SK-N-SH (cell line): ENCODE measurements around the gene MOBP. TPM values are rescaled to one million over a fixed set of nuclear protein-coding genes. Genes with fewer than 3 reads are reported as not detected.

ENCODE experiments used
- CTCF ChIA-PET: fragments of 300-600, 350-600 bp; formaldehyde crosslinking; extraction: SDS; loops from one replicate; lab custom pipeline; 2021; lab: Yijun Ruan, JAX
- POLR2A ChIA-PET: fragments of 350-600 bp; sonication (Branson Sonifier 250); formaldehyde crosslinking; extraction: SDS; loops from one replicate; lab custom pipeline; 2020; ENCODE audit warnings: antibody characterized with exemption, inconsistent platforms; lab: Yijun Ruan, JAX
- DNase-seq: peaks from one replicate; pipeline ENCODE4 v3.0.0; 2012
- H2AFZ ChIP-seq: fragments of 200-600 bp; sonication (generic); 2 replicates; pipeline ENCODE4 v1.8.1; 2016; ENCODE audit warnings: antibody characterized with exemption, mild to moderate bottlenecking, low read depth
- H3F3A ChIP-seq: fragments of 200-600 bp; sonication (generic); replicated peaks from 2 replicates; pipeline ENCODE3; 2016; ENCODE audit warnings: antibody characterized with exemption, mild to moderate bottlenecking; ENCODE audit not compliant: insufficient read depth
- H3K27ac ChIP-seq, 2 experiments: fragments of 200-500 bp in 1 of 2; fragments of 200-600 bp in 1 of 2; sonication (Bioruptor generic) in 1 of 2; sonication (generic), shearing (Covaris generic) in 1 of 2; 2 replicates each; pipeline versions ENCODE4 v1.5.1 to v1.6.1; 2014 to 2016; ENCODE audit warnings: low read depth in 2 of 2, inconsistent platforms in 1 of 2, low read length in 1 of 2, mild to moderate bottlenecking in 1 of 2, mixed read lengths in 1 of 2
- H3K27me3 ChIP-seq: fragments of 200-600 bp; sonication (generic), shearing (Covaris generic); 2 replicates; pipeline ENCODE4 v1.6.1; 2016; ENCODE audit warnings: mixed run types; ENCODE audit not compliant: insufficient read depth
- H3K36me3 ChIP-seq, 2 experiments: fragments of 200-500 bp in 1 of 2; fragments of 200-600 bp in 1 of 2; sonication (Bioruptor generic) in 1 of 2; sonication (generic) in 1 of 2; replicated peaks in 1 of 2; 2 replicates each; pipeline versions ENCODE3 to v1.5.1; 2014 to 2016; ENCODE audit warnings: low read length in 1 of 2, mild to moderate bottlenecking in 1 of 2; ENCODE audit not compliant: insufficient read depth in 2 of 2, control insufficient read depth in 1 of 2
- H3K4me1 ChIP-seq, 2 experiments: fragments of 200-500 bp in 1 of 2; fragments of 200-600 bp in 1 of 2; sonication (Bioruptor generic) in 1 of 2; sonication (generic), shearing (Covaris generic) in 1 of 2; 2 replicates each; pipeline versions ENCODE4 v1.5.1 to v1.6.1; 2014 to 2016; ENCODE audit warnings: low read depth in 1 of 2, low read length in 1 of 2, mixed run types in 1 of 2; ENCODE audit not compliant: insufficient read depth in 2 of 2, control insufficient read depth in 1 of 2
- H3K4me2 ChIP-seq: fragments of 200-600 bp; sonication (generic), shearing (Covaris generic); 2 replicates; pipeline ENCODE4 v1.6.1; 2017; ENCODE audit warnings: mixed run types
- H3K4me3 ChIP-seq, 2 experiments: fragments of 200-500 bp in 1 of 2; fragments of 200-600 bp in 1 of 2; sonication (Bioruptor generic) in 1 of 2; sonication (generic), shearing (Covaris generic) in 1 of 2; 2 replicates each; pipeline versions ENCODE4 v1.5.1 to v1.8.1; 2014 to 2016; ENCODE audit warnings: low read depth in 2 of 2, inconsistent platforms in 1 of 2, low read length in 1 of 2, mild to moderate bottlenecking in 1 of 2, mixed read lengths in 1 of 2, moderate library complexity in 1 of 2
- H3K79me2 ChIP-seq: fragments of 200-600 bp; sonication (generic); 2 replicates; pipeline ENCODE4 v1.8.1; 2017; ENCODE audit warnings: mild to moderate bottlenecking; ENCODE audit not compliant: insufficient read depth
- H3K9ac ChIP-seq: fragments of 200-600 bp; sonication (generic); 2 replicates; pipeline ENCODE4 v1.6.1; 2017; ENCODE audit warnings: mixed run types
- H3K9me2 ChIP-seq: fragments of 200-600 bp; sonication (generic); 2 replicates; pipeline ENCODE4 v1.6.1; 2017; ENCODE audit warnings: mixed run types
- H3K9me3 ChIP-seq: fragments of 200-600 bp; sonication (generic); 2 replicates; pipeline ENCODE4 v1.6.1; 2017; ENCODE audit warnings: mixed run types, mild to moderate bottlenecking, moderate library complexity
- H4K20me1 ChIP-seq: fragments of 200-600 bp; sonication (generic); 2 replicates; pipeline ENCODE4 v1.6.1; 2017; ENCODE audit warnings: mild to moderate bottlenecking, mixed run types; ENCODE audit not compliant: insufficient read depth
- EP300 ChIP-seq, 2 experiments: IDR thresholded peaks; 2 replicates each; pipeline versions ENCODE4 v1.4.0 to v1.6.1; 2012; ENCODE audit warnings: borderline replicate concordance in 1 of 2, low read depth in 1 of 2, low read length in 1 of 2
- FOSL2 ChIP-seq: IDR thresholded peaks from 2 replicates; pipeline ENCODE4 v1.4.0; 2012; ENCODE audit warnings: low read depth, mild to moderate bottlenecking, moderate library complexity, borderline replicate concordance
- FOXJ3 ChIP-seq: sonication (generic); formaldehyde crosslinking; IDR thresholded peaks from 2 replicates; pipeline ENCODE4 v1.5.1; 2020; ENCODE audit warnings: mild to moderate bottlenecking, missing genetic modification reagents
- FOXM1 ChIP-seq: IDR thresholded peaks from 2 replicates; pipeline ENCODE4 v1.4.0; 2012; ENCODE audit warnings: low read depth, mild to moderate bottlenecking
- GABPA ChIP-seq: IDR thresholded peaks from 2 replicates; pipeline ENCODE4 v1.4.0; 2012; ENCODE audit warnings: low read depth, mild to moderate bottlenecking
- GATA2 ChIP-seq: sonication (generic); formaldehyde crosslinking; IDR thresholded peaks from 2 replicates; pipeline ENCODE4 v1.5.0; 2020; ENCODE audit warnings: mild to moderate bottlenecking, missing genetic modification reagents
- IRF3 ChIP-seq: fragments of 150-350 bp; IDR thresholded peaks from 2 replicates; pipeline ENCODE4 v1.6.1; 2016; ENCODE audit warnings: mild to moderate bottlenecking, low read depth, low read length
- MXI1 ChIP-seq: IDR thresholded peaks from 2 replicates; pipeline ENCODE4 v1.6.1; 2012; ENCODE audit warnings: mild to moderate bottlenecking, low read depth, low read length, improper control_type of control experiment
- NRF1 ChIP-seq: IDR thresholded peaks from 2 replicates; pipeline ENCODE4 v1.6.1; 2012; ENCODE audit warnings: low read depth, mild to moderate bottlenecking, low read length
- PBX3 ChIP-seq: IDR thresholded peaks from 2 replicates; pipeline ENCODE4; 2012
- POLR2AphosphoS5 ChIP-seq: IDR thresholded peaks from 2 replicates; pipeline ENCODE4 v1.6.1; 2012; ENCODE audit warnings: low read depth, low read length
- RXRA ChIP-seq: IDR thresholded peaks from 2 replicates; pipeline ENCODE4 v1.4.0; 2012; ENCODE audit warnings: low read depth, mild to moderate bottlenecking, borderline replicate concordance
- SIN3A ChIP-seq: IDR thresholded peaks from 2 replicates; pipeline ENCODE4 v1.6.1; 2012; ENCODE audit warnings: low read depth, mild to moderate bottlenecking, low read length, moderate library complexity, borderline replicate concordance
- SMC3 ChIP-seq: IDR thresholded peaks from 2 replicates; pipeline ENCODE4 v1.6.1; 2012; ENCODE audit warnings: low read depth, low read length, improper control_type of control experiment
- TAF1 ChIP-seq: IDR thresholded peaks from 2 replicates; pipeline ENCODE4 v1.6.1; 2012; ENCODE audit warnings: low read depth, mild to moderate bottlenecking, low read length, moderate library complexity, borderline replicate concordance
- ZBTB33 ChIP-seq: IDR thresholded peaks from 2 replicates; pipeline ENCODE4 v1.4.0; 2012; ENCODE audit warnings: low read depth, borderline replicate concordance
- WGBS: methylation state at CpG from one replicate; pipeline ENCODE4 v1.1.6; 2017; ENCODE audit warnings: low lambda C conversion rate; 5-methylcytosine and 5-hydroxymethylcytosine counted together
- polyA plus RNA-seq, 3 experiments: library from polyadenylated mRNA; depleted of rRNA; stranded (reverse); fragments of >200 nt; gene quantifications; 2 replicates each; pipeline ENCODE4 v1.2.3, GENCODE V29; 2012

The MOBP gene
- polyA plus RNA-seq, 1 of the 3 experiments (the other 2 are of a cell fraction): not detected

GRCh38 chr3:39438880-39439279, 28.6 kb upstream of the MOBP start:
- Histone ChIP-seq H3F3A (no peaks in the 10 kb centered on the region), H2AFZ (no peak overlapping the region), H3K27ac (no peak overlapping the region), H3K9me3 (no peaks in the 10 kb centered on the region), H3K9ac (no peak overlapping the region), H3K4me2 (no peak overlapping the region), H3K79me2 (no peaks in the 10 kb centered on the region), H3K9me2 (no peaks in the 10 kb centered on the region), H3K4me1 (peaks cover 0 to 14% of the 10 kb centered on the region in 2 experiments; a peak in 1 of 4 replicates), H3K27me3 (no peaks in the 10 kb centered on the region), H3K36me3 (no peaks in the 10 kb centered on the region), H3K4me3 (no peak overlapping the region), H4K20me1 (no peaks in the 10 kb centered on the region)
- POLR2A ChIA-PET: no interaction called here
- TF ChIP-seq IRF3 (no peak), RXRA (no peak), PBX3 (no peak), EP300 (IDR thresholded peaks at IDR 0.05; ENCODE audit: borderline replicate concordance in 1 of 2, low read depth in 1 of 2, low read length in 1 of 2) (no peak), POLR2AphosphoS5 (no peak)
- DNase-seq: no peak
- CTCF ChIA-PET: interaction anchor here (0.7 to 1.8 kb wide), 4 partner anchors 9 to 879 kb away, joined by 3 to 10 read pairs (median 4); no protein-coding TSS in a partner anchor
- WGBS: 76% methylated on average over 4 of the region's 4 CpGs

GRCh38 chr3:39440316-39440715, 27.2 kb upstream of the MOBP start:
- Histone ChIP-seq H3F3A (no peaks in the 10 kb centered on the region), H3K9me3 (no peaks in the 10 kb centered on the region), H3K36me3 (no peaks in the 10 kb centered on the region), H3K27me3 (no peaks in the 10 kb centered on the region), H2AFZ (no peak overlapping the region), H4K20me1 (no peaks in the 10 kb centered on the region), H3K9me2 (no peaks in the 10 kb centered on the region), H3K79me2 (no peaks in the 10 kb centered on the region), H3K27ac (no peak overlapping the region), H3K4me2 (no peak overlapping the region), H3K4me1 (peaks cover 0 to 5% of the 10 kb centered on the region in 2 experiments; a peak in 1 of 4 replicates), H3K4me3 (no peak overlapping the region), H3K9ac (no peak overlapping the region)
- no peak for TF ChIP-seq ZBTB33
- TF ChIP-seq NRF1: no peak
- no peak for TF ChIP-seq SIN3A
- no peak for TF ChIP-seq PBX3
- TF ChIP-seq FOSL2: no peak
- no peak for TF ChIP-seq EP300 (IDR thresholded peaks at IDR 0.05; ENCODE audit: borderline replicate concordance in 1 of 2, low read depth in 1 of 2, low read length in 1 of 2)
- no peak for TF ChIP-seq SMC3
- no peak for TF ChIP-seq IRF3
- TF ChIP-seq MXI1: no peak
- TF ChIP-seq GATA2: no peak
- no peak for TF ChIP-seq FOXJ3 (CRISPR knock-in tag)
- no peak for TF ChIP-seq GABPA
- TF ChIP-seq TAF1: no peak
- no peak for TF ChIP-seq FOXM1
- ChIA-PET POLR2A (no interaction called here), CTCF (interaction anchor here (0.9 to 10.4 kb wide), 4 partner anchors 7 to 166 kb away, joined by 3 to 145 read pairs (median 6); no protein-coding TSS in a partner anchor)
- WGBS: 89% methylated on average over 8 of the region's 8 CpGs
- DNase-seq: no peak
